WI38 (cell line): Measurements from ENCODE around the gene PDCD1.

Experiments
- H3K4me3 ChIP-seq: 2 replicates; pipeline ENCODE4 v1.5.1; 2011; ENCODE audit warnings: low read depth, mild to moderate bottlenecking, control low read depth, low read length
- CTCF ChIP-seq: IDR thresholded peaks from 2 replicates; pipeline ENCODE4 v1.5.1; 2012; ENCODE audit warnings: low read depth, mild to moderate bottlenecking, control low read depth, low read length

Gene PDCD1

GRCh38 chr2:241874277-241874925, 15.7 kb upstream of the PDCD1 start:
- no peak for TF ChIP-seq CTCF
- H3K4me3 ChIP-seq: no peak overlapping the region

DNA sequence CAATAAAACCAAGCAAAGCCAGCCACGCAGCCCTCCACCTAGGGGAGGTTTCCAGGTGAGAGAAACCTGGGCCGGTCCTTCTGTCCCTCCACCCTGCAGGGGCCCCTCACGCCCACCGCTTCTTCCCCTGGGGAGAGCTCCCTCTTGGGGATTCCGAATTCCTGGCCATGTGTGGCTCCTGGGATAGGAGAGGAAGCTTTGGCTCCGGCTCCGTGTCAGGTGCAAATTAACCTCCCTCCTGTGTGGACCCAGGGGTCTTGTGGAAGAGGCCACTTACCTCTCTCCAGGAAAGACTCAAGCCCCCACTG, 15.1 kb upstream of the PDCD1 start:
- TF ChIP-seq CTCF: no peak
- no peak overlapping the region for H3K4me3 ChIP-seq

- H3K4me3 ChIP-seq: no peak overlapping the region
- no peak for TF ChIP-seq CTCF
Observed at GRCh38 chr2:241873081-241873802, 14.5 kb upstream of the PDCD1 start.

DNA sequence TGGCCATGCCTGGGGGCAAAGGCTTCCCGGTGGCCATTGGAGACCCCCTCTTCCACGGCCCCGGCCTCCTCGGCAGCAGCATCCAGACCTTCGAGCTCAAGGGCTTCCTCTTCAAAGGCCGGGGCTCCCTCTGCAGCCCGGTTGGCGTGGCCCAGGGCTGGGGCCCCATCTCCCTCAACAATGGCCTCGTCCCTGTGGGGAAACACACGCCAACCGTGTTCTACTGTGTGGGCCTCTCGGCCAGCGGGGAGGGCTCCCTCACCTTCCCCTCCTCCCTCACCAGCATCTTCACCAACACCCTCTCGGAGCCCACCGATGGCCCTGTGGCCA, 13.6 kb upstream of the PDCD1 start:
- TF ChIP-seq CTCF: no peak

GRCh38 chr2:241871538-241872312, 13.0 kb upstream of the PDCD1 start:
- no peak for TF ChIP-seq CTCF
- H3K4me3 ChIP-seq: no peak overlapping the region

More for the DNA sequence above, 13.6 kb upstream of the PDCD1 start:
- no peak overlapping the region for H3K4me3 ChIP-seq

- TF ChIP-seq CTCF: no peak
- H3K4me3 ChIP-seq: no peak overlapping the region
Observed at GRCh38 chr2:241870611-241871537, 12.2 kb upstream of the PDCD1 start.
